NB4 (cell line): ENCODE data around the gene SCAF4.

ENCODE experiments used
- MYC ChIP-seq: IDR thresholded peaks from 2 replicates; pipeline ENCODE4 v1.6.1; 2011; ENCODE audit warnings: low read depth, low read length
- POLR2A ChIP-seq: IDR thresholded peaks from 2 replicates; pipeline ENCODE4 v1.6.1; 2011; ENCODE audit warnings: mild to moderate bottlenecking; ENCODE audit not compliant: insufficient read length; ENCODE audit errors: extremely low read depth
- TF ChIP-seq, protein P1 (sequence below): IDR thresholded peaks from one replicate; pipeline ENCODE4 v1.5.1; 2012; ENCODE audit warnings: low read depth, low read length
- TF ChIP-seq, protein P2 (sequence below): IDR thresholded peaks from 2 replicates; pipeline ENCODE4 v1.6.1; 2011; ENCODE audit warnings: low read depth, low read length

DNA sequence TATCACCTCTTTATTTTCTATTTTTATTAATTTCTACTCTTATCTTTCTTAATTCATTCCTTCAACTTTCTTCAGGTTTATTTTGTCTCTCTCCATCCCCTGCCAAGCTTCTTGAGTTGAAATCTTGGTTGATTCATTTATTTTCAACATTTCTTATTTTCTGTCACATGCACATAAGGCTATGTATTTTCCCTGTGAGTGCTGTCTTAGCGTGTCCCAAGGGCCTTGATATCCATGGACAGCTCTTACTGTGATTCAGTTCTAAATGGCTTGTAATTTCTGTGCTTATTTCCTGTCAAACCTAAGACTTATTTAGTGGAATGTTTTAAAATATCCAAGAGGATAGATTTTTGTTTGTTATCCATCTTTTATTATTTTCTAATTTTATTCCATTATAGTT is 36.8 kb upstream of the SCAF4 start:
- no peak for TF ChIP-seq POLR2A
- TF ChIP-seq, protein P1, sequence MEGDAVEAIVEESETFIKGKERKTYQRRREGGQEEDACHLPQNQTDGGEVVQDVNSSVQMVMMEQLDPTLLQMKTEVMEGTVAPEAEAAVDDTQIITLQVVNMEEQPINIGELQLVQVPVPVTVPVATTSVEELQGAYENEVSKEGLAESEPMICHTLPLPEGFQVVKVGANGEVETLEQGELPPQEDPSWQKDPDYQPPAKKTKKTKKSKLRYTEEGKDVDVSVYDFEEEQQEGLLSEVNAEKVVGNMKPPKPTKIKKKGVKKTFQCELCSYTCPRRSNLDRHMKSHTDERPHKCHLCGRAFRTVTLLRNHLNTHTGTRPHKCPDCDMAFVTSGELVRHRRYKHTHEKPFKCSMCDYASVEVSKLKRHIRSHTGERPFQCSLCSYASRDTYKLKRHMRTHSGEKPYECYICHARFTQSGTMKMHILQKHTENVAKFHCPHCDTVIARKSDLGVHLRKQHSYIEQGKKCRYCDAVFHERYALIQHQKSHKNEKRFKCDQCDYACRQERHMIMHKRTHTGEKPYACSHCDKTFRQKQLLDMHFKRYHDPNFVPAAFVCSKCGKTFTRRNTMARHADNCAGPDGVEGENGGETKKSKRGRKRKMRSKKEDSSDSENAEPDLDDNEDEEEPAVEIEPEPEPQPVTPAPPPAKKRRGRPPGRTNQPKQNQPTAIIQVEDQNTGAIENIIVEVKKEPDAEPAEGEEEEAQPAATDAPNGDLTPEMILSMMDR = no peak
- no peak for TF ChIP-seq MYC
- TF ChIP-seq, protein P2, sequence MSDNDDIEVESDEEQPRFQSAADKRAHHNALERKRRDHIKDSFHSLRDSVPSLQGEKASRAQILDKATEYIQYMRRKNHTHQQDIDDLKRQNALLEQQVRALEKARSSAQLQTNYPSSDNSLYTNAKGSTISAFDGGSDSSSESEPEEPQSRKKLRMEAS = no peak
